ENCODE results near the gene CRISPLD2.

CRISPLD2 gene

GRCh38 chr16:84957192-84957591 lies 137.4 kb downstream of the CRISPLD2 start:
- Histone ChIP-seq H3K9ac (ENCODE audit: low read depth, low read length) (no peak overlapping the region), H3K4me3 (ENCODE audit: low read length) (no peak overlapping the region), H3K27me3 (ENCODE audit: insufficient read depth, low read length) (no peaks in the 10 kb centered on the region), H3K4me1 (ENCODE audit: insufficient read depth, low read length) (no peaks in the 10 kb centered on the region; the same call in 1 of the 2 replicates), H3K9me3 (ENCODE audit: insufficient read depth, low read depth, low read length) (no peaks in the 10 kb centered on the region), H3K36me3 (ENCODE audit: insufficient read depth, low read length) (no peaks in the 10 kb centered on the region), H3K27ac (ENCODE audit: low read depth, low read length) (no peak overlapping the region)
- 93% methylated on average over 5 of the region's 5 CpGs for WGBS

GRCh38 chr16:84957792-84958191 lies 138.0 kb downstream of the CRISPLD2 start:
- no peak overlapping the region for H3K9ac ChIP-seq (ENCODE audit: low read depth, low read length)
- H3K4me1 ChIP-seq (ENCODE audit: insufficient read depth, low read length) = no peaks in the 10 kb centered on the region
- H3K36me3 ChIP-seq (ENCODE audit: insufficient read depth, low read length) = no peaks in the 10 kb centered on the region
- no peaks in the 10 kb centered on the region for H3K9me3 ChIP-seq (ENCODE audit: insufficient read depth, low read depth, low read length)
- H3K27me3 ChIP-seq (ENCODE audit: insufficient read depth, low read length) = no peaks in the 10 kb centered on the region
- H3K27ac ChIP-seq (ENCODE audit: low read depth, low read length) = no peak overlapping the region
- H3K4me3 ChIP-seq (ENCODE audit: low read length) = no peak overlapping the region
- 89% methylated on average over 1 of the region's 1 CpG for WGBS
